ENCODE data around the gene SELPLG.
"Not testable (repeated sequence)": the region's sequence is repeated elsewhere in the genome, so short reads cannot be mapped to it uniquely, and the experiment has no call there.

SELPLG gene

GRCh38 chr12:108620236-108620879, 13.3 kb downstream of the SELPLG start:
- DNase-seq (ENCODE audit: low read depth in 1 of 2, low spot score in 1 of 2), result no peak

DNA sequence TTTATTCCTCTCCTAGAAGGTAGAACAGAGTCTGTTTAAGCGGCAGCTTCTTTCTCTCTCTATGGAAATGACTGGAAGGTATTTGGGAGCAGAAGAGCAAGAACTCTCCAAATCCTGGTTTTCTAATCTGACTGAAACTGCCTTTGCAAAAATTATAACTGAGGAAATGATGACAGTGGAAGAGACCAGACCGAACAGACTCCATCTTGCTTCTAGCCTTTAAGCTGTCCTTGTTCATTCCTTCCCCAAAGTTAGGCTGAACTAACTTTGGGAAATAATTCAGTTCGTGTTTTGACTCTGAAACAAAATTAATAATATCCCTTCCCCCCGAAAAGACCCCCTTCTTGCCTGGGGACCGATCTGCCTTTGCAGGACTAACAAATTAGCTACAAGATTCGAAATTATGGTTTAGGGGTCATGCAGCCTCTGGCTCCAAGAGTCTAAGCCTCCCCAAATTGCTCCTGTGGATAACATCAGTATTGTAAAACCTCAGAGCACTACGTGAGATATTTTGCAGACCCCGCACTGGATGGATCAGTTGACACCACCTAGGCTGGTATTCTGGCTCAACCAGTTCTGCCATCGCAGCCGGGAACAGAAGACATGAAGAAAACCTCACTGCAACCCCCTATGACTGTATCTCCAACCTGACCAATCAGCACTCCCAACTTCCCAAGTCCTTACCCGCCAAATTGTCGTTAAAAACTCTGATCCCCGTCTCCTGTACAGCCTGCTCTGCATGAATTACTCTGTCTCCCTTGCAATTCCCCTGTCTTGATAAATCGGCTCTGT, 14.1 kb downstream of the SELPLG start:
- DNase-seq (ENCODE audit: low read depth in 1 of 2, low spot score in 1 of 2), result no peak

DNA sequence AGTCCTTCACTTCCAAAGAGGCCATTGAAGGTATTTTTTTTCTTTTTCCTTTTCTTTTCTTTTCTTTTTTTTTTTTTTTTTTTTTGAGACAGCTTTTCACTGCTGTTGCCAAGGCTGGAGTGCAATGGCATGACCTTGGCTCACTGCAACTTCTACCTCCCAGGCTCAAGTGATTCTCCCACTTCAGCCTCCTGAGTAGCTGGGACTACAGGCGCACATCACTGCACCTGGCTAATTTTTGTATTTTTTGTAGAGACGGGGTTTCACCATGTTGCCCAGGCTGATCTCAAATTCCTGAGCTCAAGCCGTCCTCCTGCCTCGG, 14.8 kb downstream of the SELPLG start:
- not testable (repeated sequence) for DNase-seq (ENCODE audit: low read depth in 1 of 2, low spot score in 1 of 2)

DNA sequence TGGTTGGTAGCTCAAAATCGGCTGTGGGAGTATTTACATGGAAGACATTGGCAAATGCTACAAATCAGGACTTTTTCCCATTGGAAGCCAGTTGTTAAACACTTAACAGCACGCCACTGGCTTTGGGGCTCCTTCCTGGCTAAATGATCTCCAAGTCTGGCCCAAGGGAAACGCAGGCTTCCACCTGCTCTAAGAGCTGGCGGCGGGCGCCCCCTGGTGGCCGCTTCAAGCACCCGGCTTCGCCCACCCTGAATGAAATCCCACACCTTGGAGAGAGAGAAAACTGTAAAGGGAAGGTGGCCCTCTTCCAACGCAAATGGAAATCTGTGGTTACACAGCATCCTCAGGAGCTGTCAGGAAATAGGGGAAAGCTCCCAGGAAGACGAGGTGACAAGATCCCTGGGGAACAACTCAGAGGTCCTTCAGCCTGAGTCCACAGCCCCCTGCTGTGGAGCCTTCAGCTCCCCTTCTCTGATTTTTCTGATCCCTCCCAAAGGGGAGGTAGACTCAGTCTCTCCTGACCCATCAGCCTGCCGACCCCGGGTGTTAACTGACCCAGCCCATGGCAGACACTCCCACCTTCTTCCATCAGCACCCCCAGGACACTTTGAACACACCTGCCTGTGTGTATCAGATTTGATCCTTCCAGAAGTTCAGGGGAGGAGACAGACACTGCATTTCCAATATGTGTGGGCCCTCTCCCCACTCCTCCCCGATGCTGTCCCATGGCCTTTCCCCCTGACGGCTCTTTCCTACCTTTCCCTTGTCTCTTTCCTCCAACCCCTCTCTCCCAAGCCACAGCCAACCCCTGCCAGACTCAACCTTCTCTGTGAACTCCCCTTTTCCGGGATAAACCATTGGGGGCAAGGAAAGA, 15.4 kb downstream of the SELPLG start:
- DNase-seq (ENCODE audit: low read depth in 1 of 2, low spot score in 1 of 2), result peak; percentile 57 to 64

GRCh38 chr12:108616941-108617858, 16.5 kb downstream of the SELPLG start:
- DNase-seq (ENCODE audit: low read depth in 1 of 2, low spot score in 1 of 2), result peak; percentile 37 to 71

- no peak for DNase-seq (ENCODE audit: low read depth in 1 of 2, low spot score in 1 of 2)
These were observed 17.3 kb downstream of the SELPLG start for GRCh38 chr12:108616359-108616758.

- no peak for DNase-seq (ENCODE audit: low read depth in 1 of 2, low spot score in 1 of 2)
These were observed 17.8 kb downstream of the SELPLG start for GRCh38 chr12:108615918-108616317.

DNA sequence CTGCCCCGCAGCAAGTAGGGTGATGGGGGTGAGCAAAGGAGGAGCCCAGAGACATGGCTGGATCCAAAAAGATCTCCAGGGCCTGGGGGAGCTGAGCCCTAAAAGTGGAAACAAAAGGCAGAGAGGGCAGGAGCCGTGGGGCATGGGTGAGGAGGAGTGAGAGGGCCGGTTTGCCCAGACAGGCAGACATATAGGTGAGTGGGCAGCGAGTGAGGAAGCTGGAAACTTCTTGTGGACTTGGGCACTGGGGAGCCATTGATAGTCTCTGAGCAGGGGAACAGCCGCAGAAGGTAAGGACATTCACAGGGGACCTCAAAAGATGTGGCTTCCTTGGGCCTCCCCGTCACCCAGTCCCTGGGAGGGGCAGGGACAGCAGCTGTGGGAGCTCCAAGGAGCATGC, 19.1 kb downstream of the SELPLG start:
- DNase-seq (ENCODE audit: low read depth in 1 of 2, low spot score in 1 of 2), result no peak

DNA sequence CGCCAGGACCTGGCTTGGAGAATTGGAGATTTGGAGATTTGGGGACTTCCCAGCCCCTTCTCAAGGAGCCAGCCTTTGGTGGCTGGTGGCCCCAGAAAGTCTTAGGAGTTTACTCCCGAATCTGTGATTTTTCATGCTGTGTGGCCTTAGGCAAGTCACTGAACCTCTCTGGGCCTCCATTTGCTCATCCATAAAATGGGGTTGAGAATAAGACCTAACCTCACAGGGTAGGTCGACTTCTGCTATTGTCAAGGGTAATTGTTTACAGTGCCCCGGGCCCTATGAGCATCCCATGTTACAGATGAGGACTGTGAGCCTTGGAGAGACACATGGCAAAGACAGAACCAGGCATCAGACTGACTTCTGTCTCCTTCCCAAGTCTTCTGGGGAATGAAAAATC, 19.7 kb downstream of the SELPLG start:
- no peak for DNase-seq (ENCODE audit: low read depth in 1 of 2, low spot score in 1 of 2)

DNA sequence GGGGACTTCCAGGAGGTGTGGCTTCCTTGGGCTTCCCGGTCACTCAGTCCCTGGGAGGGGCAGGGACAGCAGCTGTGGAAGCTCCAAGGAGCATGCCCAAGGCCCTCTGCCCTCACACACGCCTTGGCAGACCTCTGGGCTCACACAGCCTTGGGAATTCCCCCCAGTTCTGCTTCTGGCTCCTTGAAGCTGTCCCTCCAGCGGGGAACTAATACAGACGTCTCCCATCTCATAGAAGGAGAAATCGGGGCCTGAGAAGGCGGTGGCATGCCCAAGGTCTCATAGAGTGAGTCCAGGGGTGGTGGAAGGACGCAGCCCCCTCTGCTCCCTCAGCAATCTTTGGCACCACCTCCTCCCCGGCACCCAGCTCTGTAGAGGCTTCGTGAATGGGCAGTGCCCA, 20.1 kb downstream of the SELPLG start:
- no peak for DNase-seq (ENCODE audit: low read depth in 1 of 2, low spot score in 1 of 2)

- DNase-seq (ENCODE audit: low read depth in 1 of 2, low spot score in 1 of 2), result no peak
These were observed 20.9 kb downstream of the SELPLG start for GRCh38 chr12:108612788-108613282.

GRCh38 chr12:108611884-108612415, 21.7 kb downstream of the SELPLG start:
- no peak for DNase-seq (ENCODE audit: low read depth in 1 of 2, low spot score in 1 of 2)

GRCh38 chr12:108610856-108611605, 22.7 kb downstream of the SELPLG start:
- no peak for DNase-seq (ENCODE audit: low read depth in 1 of 2, low spot score in 1 of 2)

DNA sequence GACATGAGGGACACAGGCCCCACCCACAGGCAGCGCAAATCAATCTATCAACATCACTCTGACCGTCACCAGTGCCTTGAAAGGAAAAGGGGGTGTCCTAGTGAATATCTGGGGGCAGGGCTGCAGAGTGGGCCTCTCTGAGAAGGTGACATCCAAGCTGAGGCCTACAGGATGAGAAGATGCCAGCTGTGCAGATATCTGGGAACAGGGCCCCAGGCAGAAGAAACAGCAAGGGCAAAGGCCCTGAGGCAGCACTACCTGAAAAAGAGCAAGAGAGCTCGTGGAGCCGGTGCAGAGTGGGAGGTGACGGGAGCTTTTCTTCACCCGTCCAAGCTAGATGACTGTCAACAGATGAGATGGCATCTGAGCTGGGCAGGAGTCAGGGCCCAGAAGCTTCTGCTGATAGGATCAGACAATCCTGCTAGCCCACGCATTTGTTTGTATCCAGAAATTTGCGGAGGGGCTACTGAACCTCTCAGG, 23.3 kb downstream of the SELPLG start:
- no peak for DNase-seq (ENCODE audit: low read depth in 1 of 2, low spot score in 1 of 2)

- no peak for DNase-seq (ENCODE audit: low read depth in 1 of 2, low spot score in 1 of 2)
These were observed 24.0 kb downstream of the SELPLG start for GRCh38 chr12:108609537-108610335.

DNA sequence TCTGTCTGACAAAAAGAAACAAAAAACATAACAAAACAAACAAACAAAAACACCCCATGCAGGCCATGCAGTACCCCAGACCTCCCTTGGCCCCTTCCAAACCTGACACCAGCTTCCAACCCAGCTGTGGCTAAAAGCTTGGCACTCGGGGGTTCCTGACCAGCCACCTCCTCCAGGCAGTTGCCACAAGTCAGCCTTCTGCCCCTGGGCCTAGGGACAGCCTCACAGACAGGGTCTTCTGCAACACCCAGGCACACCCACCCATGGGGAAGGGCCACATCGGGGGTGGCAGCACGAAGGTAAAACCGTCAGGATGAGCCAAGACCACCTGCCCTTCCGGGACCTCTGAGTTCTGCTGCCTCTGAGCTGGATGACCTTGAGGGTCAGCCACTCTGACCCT, 25.1 kb downstream of the SELPLG start:
- no peak for DNase-seq (ENCODE audit: low read depth in 1 of 2, low spot score in 1 of 2)

DNA sequence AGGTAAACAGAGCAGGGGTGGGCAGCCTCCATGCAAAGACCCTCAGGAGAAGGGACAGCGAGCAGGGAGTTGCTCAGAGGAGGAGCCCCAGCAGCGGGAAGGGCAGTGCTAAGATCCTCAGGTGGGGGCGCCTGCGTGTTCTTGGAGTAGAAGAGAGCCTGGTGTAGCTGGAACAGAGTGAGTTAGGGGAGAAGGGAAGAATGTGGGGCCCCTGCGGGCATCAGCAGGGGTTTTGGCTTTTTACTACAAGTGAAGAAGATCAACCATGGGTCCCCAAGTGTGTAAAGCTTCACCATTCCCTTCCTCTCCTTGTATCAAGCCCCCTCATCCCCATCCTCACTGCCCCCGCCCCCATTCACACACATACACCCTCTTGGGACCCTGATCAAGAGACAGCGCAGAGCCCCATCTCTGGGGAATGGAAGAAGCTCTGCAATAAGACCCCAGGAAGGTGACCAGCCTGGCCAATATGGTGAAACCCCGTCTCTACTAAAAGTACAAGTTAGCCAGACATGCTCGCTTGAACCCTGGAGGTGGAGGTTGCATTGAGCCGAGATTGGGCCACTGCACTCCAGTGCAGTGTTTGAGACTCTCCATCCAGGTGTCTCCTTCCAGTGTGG, 25.6 kb downstream of the SELPLG start:
- DNase-seq (ENCODE audit: low read depth in 1 of 2, low spot score in 1 of 2), result no peak

- no peak for DNase-seq (ENCODE audit: low read depth in 1 of 2, low spot score in 1 of 2)
These were observed 27.2 kb downstream of the SELPLG start for GRCh38 chr12:108606492-108606891.

All from activated T-helper 1 cell treated with anti-CD3 and anti-CD28 coated beads, Interleukin-2, amount 50 U/mL, for 16 hours (primary cell).